NCI-H2029 (cell line): Measurements from ENCODE around the gene VCL.
"Not testable (repeated sequence)": the region's sequence is repeated elsewhere in the genome, so short reads cannot be mapped to it uniquely, and the experiment has no call there.

ENCODE experiments used
- DNase-seq: peaks from one replicate; lab custom pipeline; 2025; lab: John Stamatoyannopoulos, UW

Gene VCL

DNA sequence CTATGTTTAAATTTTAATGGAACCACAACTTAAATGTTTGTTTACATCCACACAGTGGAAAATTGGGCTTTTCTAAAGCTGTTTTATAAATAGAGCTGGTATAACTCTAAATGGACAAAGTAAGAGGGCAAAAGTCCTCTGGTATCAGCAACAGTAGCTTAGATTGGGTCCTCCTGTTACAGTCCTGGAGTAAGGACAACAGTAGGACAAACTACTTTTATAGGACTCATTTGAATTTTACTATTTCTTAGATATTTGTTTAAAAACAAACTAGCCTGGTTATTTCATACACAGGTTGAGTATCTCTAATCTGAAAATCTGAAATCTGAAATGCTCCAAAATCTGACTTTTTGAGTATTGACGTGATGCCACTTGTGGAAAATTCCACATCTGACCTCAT lies 8.4 kb downstream of the VCL start:
- DNase-seq, result no peak

DNA sequence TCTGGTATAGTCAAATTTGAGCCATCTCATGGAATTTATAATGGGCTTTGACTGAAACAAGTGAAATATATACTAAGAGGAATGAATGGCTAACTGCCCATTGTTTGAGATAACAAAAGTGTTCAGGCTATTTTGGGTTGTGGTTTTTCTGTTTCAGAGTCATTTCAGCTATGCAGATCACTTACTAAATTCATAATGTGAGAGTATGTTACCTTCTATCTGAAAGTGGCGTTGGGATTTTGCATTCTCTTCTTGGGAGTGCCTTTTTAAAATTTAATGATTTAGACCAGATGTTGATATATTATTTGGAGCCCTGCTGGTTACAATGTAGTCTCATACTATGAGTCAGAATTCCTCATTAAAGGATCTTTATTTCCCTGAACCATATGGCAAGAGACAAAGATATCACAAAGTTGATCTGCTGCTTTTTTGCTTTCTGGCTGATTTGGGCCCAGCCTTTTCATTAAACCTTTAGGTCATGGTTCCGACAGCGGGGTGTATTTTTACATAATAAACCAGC lies 10.4 kb downstream of the VCL start:
- no peak for DNase-seq

DNA sequence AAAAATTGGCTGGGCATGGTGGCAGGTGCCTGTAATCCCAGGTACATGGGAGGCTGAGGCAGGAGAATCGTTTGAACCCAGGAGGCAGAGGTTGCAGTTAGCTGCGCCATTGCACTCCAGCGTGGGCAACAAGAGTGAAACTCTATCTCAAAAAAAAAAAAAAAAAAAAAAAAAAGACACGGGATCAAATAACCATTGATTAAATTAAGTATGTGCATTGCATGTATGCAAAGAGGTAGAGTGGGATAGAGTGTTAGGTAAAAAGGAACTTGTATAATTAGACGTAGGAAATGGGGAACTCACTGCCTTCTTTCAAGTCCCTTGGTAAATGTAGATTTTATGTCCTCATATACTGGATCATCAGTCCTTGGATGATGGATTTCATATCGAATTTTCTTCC lies 13.1 kb downstream of the VCL start:
- no peak for DNase-seq

DNA sequence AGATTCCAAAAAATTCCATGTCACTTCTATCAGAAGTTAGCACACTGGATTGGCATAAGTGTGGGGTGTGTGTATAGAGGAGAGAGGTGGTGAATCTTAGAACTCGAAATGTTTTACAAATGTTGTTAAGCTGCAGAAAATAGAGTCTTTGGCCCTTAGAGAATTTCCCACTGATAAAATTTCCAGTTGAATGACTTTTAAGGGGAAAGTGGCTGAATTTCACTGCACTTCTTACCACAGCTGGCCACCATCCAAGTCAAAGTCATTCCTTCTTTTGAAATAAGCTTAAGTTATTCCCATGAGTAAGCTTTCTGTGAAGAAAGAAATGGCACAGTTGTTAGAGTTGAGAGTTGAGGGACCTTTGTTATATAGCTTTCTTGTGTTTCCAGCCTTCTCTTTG lies 13.9 kb downstream of the VCL start:
- no peak for DNase-seq

DNA sequence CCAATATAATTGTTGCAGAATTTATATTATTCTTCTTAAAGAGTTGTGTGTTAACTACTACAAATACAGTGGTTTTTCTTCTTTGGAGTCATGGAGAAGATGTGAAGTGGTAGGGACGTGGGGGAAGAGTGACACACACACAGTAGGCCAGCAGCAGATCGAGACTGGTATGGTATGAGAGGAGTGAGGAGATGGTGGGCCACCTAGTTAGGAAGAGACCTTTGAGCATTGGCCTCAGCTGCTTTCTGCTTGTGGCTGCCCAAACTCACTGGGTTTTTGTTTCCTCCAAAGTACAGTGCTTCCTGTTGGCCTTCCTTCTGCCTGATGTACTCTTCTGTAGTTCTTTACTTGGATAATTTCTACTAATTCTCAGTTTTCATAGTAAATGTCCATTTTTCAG lies 14.6 kb downstream of the VCL start:
- no peak for DNase-seq

DNA sequence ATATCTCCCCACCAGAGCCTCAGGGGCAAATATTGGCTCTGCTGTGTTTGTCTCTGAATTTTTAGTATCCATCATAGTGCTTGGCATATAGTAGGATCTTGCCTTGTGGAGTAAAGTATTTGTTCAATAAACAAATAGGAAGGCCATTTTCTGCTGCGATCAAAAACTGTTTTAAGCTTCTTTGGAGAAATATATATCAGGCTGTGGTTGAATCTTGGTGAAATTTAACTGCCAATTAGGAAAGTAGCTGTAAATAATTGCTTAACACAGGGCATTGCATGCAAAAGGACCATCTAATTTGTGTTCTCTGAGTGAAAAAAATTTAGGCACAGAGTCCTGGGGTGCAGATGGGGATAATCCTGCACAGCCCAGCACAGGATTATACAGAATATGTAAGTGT lies 15.1 kb downstream of the VCL start:
- no peak for DNase-seq

DNA sequence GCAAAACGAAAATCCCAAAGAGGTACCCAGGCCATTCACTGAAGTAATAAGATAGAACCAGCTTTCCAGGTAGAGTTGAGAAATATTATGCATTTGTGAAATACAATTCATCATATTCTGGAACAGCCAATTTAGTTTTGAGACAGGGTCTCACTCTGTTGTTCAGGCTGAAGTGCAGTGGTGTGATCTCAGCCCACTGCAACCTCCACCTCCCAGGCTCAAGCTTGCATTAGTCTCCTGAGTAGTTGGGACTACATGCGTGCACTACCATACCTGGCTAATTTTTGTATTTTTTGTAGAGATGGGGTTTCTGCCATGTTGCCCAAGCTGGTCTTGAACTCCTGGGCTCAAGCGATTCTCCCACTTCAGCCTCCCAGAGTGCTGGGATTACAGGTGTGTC lies 16.7 kb downstream of the VCL start:
- DNase-seq, result not testable (repeated sequence)

DNA sequence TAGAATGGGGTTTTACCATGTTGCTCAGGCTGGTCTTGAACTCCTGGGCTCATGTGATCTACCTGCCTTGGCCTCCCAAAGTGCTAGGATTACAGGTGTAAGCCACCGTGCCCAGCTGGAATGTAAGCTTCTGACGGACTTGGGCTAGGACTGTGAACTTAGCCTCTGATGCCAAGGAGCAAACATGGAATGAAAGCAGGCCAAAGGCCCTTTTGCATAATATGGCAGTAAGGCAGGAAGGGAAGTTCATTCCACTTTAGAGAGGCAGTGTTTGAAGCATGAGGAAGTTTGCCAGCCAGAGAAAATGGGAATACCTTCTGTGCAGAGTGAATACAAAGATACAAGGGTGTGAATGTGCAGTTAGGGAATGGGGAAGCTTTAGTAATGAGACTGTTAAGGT lies 20.3 kb downstream of the VCL start:
- no peak for DNase-seq

DNA sequence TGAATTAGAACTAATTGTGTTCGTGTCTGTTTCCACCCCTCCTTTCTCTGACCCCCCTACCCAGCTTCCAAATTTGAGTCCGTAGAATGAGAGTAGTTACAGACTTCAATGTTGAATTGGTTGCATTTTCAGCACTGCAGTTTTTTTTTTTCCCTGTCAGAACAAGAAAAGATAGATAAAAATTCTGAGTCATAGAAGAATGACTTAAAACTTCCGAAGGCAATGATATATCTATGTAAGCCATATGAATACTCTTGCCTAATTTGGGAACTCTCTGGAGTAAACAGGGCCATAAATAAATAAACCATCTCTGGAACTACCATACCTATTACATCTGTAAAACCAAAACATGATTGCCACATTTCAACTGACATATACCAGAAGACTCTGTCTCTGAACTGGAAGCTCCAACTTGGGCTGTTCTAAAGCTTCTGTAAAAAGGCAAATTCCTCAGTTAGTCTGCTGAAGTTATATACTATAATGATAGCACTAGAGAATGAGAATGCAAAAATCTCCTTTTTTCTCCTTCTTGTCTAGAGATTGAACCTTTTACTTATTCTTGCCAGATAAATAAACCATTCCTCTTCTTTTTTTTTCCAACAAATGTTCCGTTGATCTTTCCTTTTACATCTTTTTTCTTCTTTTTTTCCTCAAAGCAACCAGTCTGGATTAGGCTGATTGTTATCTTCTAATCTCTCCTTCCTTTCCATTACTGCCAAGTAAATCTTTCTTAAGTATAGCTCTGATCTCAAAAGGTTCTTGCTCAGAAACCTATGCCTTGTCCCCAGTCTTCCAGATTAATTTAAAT lies 23.5 kb downstream of the VCL start:
- DNase-seq, result no peak

DNA sequence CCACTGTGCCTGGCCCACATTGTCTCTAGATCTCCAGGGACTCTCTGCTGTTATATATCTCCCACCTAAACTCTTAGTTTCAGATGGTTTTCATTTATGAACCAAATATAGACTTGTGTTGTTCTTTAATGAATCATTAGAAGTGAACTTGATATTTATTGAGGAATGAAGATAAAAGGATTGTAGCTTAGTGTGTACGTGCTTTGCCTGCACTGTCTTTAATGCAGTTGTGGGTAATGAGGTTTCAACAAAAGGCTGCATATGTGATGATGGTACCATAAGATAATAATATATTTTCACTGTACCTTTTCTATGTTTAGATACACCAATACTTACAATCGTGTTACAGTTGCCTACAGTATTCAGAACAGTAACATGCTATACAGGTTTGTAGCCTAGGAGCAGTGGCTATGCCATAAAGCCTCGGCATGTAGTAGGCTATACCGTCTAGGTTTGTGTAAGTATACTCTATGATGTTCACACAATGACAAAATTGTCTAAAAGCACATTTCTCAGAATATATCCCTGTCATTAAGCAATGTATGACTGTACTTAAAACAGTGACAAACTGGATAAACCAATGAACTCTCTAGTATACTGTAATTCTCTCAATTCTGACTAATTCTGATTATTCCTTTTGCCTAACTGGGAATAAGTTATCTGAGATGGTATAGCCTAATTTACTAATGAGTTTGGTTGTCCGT lies 25.2 kb downstream of the VCL start:
- no peak for DNase-seq

DNA sequence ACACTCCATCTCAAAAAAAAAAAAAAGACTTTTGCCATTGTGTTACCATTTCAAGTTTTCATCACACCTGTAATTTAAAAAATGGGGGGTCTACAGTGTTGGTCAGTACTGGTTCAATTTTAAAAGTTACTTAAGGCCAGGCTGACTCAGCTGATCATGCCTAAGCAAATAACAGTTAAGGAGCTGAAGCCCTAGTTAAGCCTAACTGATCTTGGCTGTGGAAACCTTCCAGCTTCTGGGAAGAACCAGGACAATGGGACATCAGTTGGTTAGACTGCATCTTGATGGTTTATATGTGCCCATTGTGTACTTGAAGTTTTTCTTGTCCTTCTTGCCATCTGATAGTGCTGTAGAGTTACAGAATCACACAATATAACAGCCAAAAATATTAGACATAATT lies 26.7 kb downstream of the VCL start:
- no peak for DNase-seq

DNA sequence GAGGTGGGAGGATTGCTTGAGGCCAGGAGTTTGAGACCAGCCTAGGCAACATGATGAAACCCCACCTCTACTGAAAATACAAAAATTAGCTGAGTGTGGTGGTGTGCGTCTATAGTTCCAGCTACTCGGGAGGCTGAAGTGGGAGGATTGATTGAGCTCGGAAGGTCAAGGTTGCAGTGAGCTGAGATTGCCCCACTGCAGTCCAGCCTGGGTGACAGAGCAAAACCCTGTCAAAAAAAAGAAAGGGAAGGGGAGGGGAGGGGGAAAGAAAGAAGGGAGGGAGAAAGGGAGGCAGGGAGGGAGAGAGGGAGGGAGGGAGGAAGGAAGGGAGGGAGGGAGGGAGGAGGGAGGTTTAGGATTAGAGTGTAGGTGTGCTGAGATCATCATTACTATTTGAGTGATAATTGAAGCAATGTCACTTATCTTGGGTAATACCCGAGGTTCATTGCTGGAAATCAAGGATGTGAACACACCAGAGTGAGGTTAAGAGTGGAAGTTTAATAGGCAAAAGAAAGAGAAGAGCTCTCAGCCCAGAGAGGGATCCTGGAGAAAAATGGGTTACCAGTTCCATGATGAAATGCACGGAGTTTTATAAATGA lies 27.6 kb downstream of the VCL start:
- DNase-seq, result no peak

DNA sequence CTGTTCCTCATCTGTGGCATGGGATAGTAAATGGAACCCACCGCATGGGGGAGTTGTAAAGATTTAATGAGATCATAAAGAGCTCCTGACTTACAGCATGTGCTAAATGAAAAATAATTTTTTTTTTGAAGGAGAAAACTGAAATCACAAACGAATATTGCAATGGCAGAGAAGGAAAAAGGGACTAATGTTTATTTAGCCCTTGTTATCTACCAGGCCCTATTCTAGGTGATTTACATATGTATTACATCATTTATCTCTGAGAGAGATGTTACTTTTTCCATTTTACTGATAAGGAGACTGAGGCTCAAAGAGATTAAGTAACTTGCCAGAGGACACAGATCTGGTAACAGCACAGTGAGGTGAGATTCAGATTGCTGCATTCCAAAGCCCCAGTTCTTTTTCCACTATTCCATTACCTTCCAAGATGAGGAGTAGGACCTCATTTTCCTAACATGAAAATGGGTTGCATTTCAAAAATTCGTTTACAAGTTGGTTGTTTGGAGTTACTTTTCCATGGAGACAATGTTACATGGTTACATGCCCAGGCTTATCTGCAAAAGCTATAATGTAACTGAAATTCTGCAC lies 28.6 kb downstream of the VCL start:
- DNase-seq, result no peak

DNA sequence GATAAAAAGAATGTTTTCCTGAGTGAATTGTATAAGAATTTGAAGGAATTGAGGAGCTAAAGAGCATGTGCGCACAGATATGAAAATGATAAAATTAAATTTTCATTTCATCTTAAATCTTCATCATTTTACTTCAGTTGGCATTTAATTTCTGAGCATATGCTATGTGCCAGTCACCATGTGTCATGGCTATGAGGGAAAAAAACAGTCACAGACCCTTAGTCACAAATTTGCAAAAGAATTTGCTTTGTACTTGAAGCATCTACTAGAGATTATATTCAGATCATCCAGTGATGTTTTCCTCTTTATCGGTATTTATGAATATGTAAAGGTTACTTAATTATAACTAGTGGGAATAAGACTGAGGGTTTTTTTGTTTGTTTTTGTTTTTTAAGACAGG lies 29.8 kb downstream of the VCL start:
- no peak for DNase-seq

DNA sequence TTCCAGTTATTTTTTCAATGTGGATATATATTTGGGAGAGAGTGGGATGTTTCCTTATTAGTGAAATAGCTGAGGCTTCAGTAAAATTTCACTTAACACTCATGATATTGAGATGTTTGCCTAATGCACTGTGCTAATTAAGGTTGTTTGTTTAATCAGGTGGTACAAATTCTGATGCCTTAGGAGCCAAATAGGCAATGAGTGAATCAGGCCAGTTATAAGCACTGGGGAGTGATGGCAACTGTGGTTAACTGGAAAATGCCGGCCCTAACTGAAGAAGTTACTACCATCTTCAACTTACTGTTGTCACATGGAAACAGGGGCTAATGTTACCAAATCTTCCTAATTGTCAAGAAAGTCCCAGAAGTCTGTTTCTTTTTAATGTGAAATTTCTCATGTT lies 32.0 kb downstream of the VCL start:
- no peak for DNase-seq

DNA sequence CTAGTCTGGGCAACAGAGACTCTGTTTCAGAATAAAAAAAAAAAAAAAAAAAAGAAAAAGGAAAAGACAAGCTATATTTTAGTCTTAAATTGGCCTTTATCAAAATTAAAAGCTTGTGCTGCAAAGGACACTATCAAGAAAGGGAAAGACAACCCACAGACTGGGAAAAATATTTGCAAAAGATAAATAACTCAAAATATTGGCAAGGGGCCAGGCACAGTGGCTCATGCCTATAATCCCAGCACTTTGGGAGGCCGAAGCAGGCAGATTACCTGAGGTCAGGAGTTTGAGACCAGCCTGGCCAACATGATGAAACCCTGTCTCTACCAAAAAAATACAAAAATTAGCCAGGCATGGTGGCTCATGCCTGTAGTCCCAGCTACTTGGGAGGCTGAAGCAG lies 34.3 kb downstream of the VCL start:
- DNase-seq, result not testable (repeated sequence)

DNA sequence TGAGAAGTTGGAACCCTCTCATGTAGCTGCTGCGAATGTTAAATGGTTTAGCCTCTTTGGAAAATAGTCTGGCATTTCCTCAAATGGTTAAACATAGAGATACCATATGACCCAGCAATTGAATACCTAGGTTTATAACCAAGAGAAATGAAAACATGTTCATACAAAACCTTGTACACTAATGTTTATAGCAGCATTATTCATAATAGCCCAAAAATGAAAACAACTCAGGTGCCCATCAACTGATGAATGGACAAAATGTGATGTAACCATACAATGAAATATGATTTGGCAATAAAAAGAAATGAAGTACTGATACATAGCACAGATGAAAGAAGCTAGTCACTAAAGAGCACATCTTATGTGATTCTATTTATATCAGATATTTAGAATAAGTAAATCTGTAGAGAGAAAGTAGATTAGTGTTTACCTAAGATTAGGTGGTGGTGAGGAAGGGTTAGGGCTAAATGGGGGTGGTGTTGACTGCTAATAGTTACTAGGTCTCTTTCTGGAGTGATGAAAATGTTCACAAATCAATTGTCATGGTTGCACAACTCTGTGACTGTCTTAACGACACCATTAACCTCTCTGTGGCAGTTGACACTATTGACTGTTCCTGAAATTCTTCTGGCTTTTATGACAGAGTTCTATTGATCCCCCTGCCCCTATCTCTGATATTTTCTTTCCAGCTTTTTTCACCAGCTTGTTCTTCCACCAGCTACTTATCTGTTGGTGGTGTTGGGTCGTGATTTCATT lies 35.2 kb downstream of the VCL start:
- no peak for DNase-seq

DNA sequence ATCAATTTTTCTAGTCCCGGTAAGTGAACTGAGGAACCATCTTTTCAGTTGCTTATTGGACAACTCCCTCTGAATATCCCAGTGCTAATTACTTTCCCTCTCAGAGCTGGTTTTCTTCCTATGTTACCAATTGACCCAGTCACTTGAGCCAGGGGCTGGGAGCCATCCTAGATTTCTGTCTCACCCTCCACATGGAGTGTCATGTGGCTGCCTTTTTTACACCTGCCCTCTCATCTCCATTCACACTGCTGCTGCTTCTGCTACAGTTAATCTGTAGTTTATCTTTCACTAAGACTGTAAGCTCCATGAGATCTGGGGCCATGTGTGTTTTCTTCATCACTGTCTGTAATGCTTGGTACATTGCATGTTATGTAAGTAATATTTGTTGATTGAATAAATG lies 35.8 kb downstream of the VCL start:
- DNase-seq, result no peak

DNA sequence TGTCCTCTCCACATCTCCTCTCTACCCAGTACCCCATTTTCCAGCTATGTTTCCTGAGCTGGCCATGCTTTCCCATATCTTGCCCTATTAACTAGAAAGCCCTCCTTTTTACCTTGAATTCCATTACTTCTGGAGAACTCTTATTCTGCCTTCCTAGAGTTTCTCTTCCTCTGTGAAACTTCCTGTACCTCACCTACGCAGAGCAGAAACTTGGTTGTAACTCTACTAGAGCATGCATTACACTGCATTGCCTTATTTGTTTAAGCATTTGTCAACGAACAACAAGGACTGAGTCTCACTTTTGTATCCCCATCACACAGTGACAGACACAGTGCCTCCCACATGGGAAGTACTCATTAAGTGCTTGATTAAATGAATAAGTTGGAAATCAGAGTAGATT lies 36.4 kb downstream of the VCL start:
- DNase-seq, result no peak

DNA sequence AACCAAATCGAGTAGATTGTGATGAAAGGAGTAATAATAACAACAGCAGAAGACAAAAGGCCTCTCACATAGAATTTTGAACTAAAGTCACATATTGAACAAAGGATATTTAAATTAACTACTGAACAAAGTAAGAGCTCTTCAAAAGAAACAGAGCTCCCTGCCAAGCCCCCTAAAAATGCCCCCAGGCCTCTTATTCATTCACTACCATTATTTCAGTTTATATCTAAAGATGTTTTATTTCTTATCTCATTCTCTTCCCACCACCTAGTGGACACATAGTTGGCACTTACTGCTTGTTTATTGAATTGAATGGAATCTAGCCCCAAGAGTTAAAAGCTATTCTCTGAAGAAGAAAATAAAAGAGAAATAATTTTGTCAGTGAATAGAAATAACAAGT lies 37.4 kb downstream of the VCL start:
- no peak for DNase-seq

DNA sequence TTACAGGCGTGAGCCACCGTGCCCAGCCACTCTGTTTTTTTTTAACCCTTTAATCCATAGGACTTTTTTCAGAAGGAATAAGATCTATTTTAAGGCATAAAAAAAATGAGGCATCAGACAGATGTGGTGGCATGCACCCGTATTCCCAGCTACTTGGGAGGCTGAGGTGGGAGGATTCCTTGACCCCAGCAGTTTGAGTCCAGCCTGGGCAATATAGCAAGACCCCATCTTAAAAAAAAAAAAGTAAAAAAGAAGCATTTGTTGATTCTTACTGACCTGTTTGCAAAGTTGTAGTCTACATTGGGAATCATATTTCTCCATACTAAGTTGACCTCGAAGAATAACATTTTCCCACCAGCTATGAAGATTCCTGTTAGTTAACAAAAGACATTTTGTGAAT lies 38.6 kb downstream of the VCL start:
- DNase-seq, result no peak

DNA sequence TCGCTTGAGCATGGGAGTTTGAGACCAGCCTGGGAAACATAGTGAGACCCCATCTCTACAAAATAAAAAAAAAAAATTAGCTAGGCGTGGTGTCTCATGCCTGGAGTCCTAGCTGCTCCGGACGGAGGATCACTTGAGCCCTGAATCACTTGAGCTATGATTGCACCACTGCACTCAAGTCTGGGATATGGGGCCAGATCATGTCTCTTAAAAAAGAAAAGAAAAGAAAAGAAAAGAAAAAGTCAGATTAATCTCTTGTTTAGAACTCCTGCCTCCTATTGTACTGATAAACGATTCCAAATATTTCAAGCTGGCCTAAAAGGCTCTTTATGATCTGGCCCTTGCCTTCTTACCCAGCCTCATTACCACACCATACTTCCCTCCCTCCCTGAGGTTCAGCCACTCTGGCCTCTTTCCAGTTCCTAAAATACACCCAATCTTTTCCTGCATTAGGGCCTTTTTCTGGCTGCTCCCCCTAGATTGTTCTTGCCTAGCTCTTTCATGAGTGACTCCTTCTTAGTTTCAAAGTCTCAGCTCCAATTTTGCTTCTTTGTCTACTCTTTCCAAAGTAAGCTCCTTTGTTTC lies 41.7 kb downstream of the VCL start:
- DNase-seq, result no peak
